Neural crest cell (in vitro differentiated cells): ENCODE results near the gene PITX2. TPM values are rescaled to one million over a fixed set of nuclear protein-coding genes. Genes with fewer than 3 reads are reported as not detected.
A peak's percentile ranks its signal among the peaks of the same experiment; 100 is the strongest.

Experiments used
- DNase-seq: peaks from one replicate; pipeline ENCODE4 v3.0.0; 2021; ENCODE audit warnings: low read depth, mixed read lengths, low spot score
- H3K27ac Mint-ChIP-seq: one replicate; pipeline ENCODE4 v1.8.0; 2021; ENCODE audit warnings: mild to moderate bottlenecking, mixed read lengths; ENCODE audit not compliant: unreplicated experiment
- H3K27me3 Mint-ChIP-seq: 2 replicates; pipeline ENCODE4 v1.8.0; 2021; ENCODE audit warnings: low read depth, mild to moderate bottlenecking, mixed read lengths
- H3K36me3 Mint-ChIP-seq: 2 replicates; pipeline ENCODE4 v1.8.0; 2021; ENCODE audit warnings: low read depth, mild to moderate bottlenecking, mixed read lengths
- H3K4me1 Mint-ChIP-seq: 2 replicates; pipeline ENCODE4 v1.8.0; 2021; ENCODE audit warnings: mixed read lengths
- H3K4me3 Mint-ChIP-seq: one replicate; pipeline ENCODE4 v1.8.0; 2021; ENCODE audit warnings: mild to moderate bottlenecking, mixed read lengths
- H3K9me3 Mint-ChIP-seq: 2 replicates; pipeline ENCODE4 v1.8.0; 2021; ENCODE audit warnings: mixed read lengths
- total RNA-seq: library from RNA; stranded (reverse); gene quantifications from 2 replicates; pipeline ENCODE4 v1.2.1, GENCODE V29; 2021
- TF ChIP-seq, protein P1 (sequence below): fragments of 200-600 bp; sonication (generic); conservative IDR thresholded peaks from 2 replicates; pipeline ENCODE4 v1.5.0; 2021; ENCODE audit warnings: antibody characterized with exemption, mild to moderate bottlenecking

Gene PITX2
- total RNA-seq, 1 donor from 2014 or later: 0.58 TPM

DNA sequence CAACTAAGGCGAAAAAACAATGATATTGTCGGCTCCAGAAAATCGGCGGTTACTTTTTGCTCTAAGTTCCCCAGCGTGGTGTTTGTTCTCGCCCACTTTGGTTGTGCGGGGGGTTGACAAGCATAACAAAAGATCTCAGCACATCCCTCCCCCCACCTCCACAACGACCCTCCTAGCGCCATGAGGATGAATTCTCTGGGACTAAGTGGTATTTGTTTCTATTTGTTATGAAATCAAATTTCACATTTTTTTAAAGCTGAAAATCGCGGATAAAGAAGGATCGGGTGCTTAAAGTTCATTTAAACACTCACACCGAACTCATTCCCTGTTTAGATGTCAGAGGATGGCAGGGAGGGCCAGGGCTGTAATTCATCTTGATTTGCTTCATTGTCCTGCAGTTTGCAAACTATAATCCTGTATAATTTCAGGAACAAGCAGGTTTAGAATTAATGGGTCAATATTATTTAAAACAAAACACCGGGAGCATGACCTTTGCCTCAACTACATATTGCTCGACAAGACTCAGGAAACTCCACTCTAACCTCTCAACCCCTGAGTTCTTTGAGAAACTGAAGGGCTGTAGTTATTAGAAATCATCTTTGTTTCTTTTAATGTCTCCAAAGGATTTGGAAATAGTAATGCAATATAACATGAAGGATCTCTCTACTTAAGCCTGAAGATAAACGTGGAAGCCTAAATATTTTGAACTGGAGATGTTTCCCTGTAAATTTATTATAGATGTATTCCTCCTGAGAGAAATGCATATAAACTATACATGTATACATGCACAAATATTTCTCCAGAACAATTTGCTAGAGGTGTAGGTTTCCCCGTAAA lies 6.4 kb downstream of the PITX2 start:
- Mint-ChIP-seq H3K27me3 (peaks cover 99% of the 10 kb centered on the region), H3K36me3 (no peaks in the 10 kb centered on the region), H3K9me3 (no peaks in the 10 kb centered on the region), H3K4me1 (peaks cover 38% of the 10 kb centered on the region), H3K4me3 (peak overlapping the region; percentile 61), H3K27ac (no peak overlapping the region)
- DNase-seq: no peak
- TF ChIP-seq, protein P1, sequence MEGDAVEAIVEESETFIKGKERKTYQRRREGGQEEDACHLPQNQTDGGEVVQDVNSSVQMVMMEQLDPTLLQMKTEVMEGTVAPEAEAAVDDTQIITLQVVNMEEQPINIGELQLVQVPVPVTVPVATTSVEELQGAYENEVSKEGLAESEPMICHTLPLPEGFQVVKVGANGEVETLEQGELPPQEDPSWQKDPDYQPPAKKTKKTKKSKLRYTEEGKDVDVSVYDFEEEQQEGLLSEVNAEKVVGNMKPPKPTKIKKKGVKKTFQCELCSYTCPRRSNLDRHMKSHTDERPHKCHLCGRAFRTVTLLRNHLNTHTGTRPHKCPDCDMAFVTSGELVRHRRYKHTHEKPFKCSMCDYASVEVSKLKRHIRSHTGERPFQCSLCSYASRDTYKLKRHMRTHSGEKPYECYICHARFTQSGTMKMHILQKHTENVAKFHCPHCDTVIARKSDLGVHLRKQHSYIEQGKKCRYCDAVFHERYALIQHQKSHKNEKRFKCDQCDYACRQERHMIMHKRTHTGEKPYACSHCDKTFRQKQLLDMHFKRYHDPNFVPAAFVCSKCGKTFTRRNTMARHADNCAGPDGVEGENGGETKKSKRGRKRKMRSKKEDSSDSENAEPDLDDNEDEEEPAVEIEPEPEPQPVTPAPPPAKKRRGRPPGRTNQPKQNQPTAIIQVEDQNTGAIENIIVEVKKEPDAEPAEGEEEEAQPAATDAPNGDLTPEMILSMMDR: no peak

DNA sequence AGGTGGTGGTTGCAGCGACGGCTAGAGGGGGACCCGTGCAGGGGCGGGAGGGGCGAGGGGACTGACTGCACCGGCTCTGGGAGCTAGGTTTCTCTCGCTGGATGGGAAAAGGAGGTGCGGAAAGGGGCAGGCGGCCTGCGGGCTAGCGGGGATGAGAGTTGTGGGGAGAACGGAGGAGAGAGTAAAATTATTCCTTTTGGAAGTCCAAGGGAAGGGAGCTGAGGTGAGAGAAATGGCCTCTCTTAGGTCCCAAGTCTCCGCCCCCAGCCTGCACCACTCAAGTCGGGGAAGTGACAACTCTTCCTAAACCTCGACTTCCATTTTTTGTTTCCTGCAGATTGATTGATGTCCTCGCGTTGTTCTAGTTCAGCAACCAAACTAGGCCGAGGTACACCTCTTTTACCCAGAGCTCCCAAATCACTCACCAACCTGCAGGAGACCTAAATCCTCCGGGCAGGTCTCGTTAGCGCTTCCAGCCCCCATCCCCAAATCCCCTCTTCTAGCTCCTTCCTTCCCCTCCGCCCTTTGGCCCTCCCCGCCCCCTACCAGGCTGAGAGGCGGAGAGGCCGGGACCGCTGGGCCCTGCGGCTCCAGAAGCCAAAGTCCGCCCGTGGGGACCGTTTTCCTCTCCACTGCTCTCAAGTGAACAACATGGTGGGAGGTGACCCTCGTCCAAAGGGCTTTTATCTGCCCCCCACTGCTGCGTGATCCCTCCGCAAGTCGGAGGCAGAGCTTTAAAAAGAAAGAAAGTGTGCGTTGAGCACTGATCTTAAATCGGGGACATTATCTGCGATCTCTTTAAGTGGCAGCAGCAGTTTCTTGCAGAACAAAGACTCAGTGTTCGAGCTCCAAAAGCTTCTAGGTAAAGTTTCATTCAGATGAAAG lies 7.3 kb downstream of the PITX2 start:
- TF ChIP-seq, protein P1: no peak
- Mint-ChIP-seq H3K27ac (no peak overlapping the region), H3K4me1 (peaks cover 32% of the 10 kb centered on the region), H3K9me3 (no peaks in the 10 kb centered on the region), H3K27me3 (peaks cover 96% of the 10 kb centered on the region), H3K4me3 (peak overlapping the region; percentile 61), H3K36me3 (no peaks in the 10 kb centered on the region)
- peak; percentile 26 for DNase-seq

DNA sequence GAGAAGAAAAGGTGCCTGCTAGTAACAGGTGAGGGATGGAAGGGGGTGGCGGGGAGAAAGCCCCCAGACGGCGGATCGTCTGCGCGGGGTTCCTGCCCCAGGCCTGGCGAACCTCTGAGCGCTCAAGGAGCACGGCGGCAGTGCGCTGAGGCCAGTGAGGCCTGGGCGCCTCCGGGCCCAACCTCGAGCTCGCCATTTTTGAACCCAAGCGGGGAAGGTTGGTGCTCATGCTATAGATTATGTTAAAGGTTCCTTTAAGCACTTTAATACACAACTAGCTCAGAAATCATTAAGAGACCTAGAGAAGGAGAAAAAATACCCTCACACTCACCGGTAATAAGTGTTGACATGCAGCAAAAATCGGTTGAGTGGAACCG lies 7.9 kb downstream of the PITX2 start:
- no peaks in the 10 kb centered on the region for H3K36me3 Mint-ChIP-seq
- TF ChIP-seq, protein P1: no peak
- peaks cover 28% of the 10 kb centered on the region for H3K4me1 Mint-ChIP-seq
- no peaks in the 10 kb centered on the region for H3K9me3 Mint-ChIP-seq
- no peak overlapping the region for H3K27ac Mint-ChIP-seq
- no peak for DNase-seq
- peaks cover 96% of the 10 kb centered on the region for H3K27me3 Mint-ChIP-seq
- peak overlapping the region; percentile 47 for H3K4me3 Mint-ChIP-seq

DNA sequence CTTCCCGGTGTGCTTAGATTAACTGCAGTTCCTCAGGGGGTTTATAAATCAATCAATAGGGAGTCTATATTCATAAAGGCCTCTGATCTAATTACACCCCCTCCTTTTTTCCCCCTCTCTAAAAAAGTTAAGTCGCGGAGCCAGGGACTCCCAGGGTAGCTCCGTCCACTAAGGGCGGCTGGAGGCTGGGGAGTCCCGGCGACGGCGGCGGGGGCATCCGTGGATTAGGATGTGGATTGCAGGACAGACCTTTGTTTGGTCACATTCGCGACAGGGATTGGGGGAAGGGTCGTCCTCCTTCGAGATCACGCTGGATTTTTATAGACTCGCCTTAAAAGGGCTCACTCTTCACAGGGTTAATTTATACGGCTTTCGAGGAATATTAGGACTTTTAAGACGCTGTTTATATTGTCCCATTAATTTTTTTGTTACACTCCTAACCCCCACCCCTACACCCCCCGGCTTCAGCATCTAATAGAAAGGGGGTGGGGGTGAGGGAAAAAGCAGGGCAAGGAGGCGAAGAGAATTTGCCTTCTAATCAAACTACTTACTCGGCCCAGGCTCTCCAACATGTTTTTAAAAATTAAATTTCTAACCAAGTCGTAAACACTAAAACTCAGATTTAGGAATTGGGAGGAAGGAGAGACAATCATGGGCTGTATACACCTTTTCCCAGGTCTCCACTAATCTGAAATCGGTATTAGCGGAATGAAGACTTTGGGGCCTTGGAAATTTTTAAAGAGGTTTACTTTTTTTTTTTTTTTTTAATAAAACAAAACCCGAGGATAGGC lies 8.5 kb downstream of the PITX2 start:
- Mint-ChIP-seq H3K36me3 (no peaks in the 10 kb centered on the region), H3K9me3 (no peaks in the 10 kb centered on the region), H3K27me3 (peaks cover 95% of the 10 kb centered on the region), H3K4me1 (peaks cover 25% of the 10 kb centered on the region), H3K27ac (no peak overlapping the region), H3K4me3 (no peak overlapping the region)
- TF ChIP-seq, protein P1: no peak
- no peak for DNase-seq

DNA sequence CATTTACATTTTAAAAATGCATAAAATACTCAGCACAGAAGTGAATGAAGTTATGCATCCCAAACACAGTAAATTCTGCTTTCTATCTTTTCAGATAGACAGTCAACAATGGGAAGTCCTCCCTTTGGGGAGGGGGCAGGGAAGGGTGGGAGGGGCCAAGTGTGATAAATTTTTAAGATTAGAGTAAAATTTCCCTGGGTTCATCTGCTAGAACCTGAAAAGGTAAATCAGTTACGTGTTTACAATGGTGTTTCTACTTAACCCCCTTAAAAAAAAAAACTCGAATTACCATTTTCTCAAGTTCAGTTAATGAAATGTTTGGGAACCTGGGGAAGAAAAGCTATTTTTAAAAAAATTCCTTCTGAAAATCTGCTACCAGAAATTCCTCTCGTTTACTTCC lies 9.1 kb downstream of the PITX2 start:
- no peak overlapping the region for H3K4me3 Mint-ChIP-seq
- H3K27me3 Mint-ChIP-seq: peaks cover 95% of the 10 kb centered on the region
- peaks cover 27% of the 10 kb centered on the region for H3K4me1 Mint-ChIP-seq
- DNase-seq: no peak
- no peak overlapping the region for H3K27ac Mint-ChIP-seq
- TF ChIP-seq, protein P1: no peak
- no peaks in the 10 kb centered on the region for H3K36me3 Mint-ChIP-seq
- H3K9me3 Mint-ChIP-seq: no peaks in the 10 kb centered on the region
